BJ (cell line): ENCODE measurements around the gene MPZL3. TPM values are rescaled to one million over a fixed set of nuclear protein-coding genes. Genes with fewer than 3 reads are reported as not detected.

Source experiments
- CTCF ChIA-PET: fragments of 350-600 bp; formaldehyde crosslinking; extraction: SDS; loops from one replicate; lab custom pipeline; 2021; ENCODE audit warnings: antibody characterized with exemption, inconsistent platforms; lab: Yijun Ruan, JAX
- POLR2A ChIA-PET: fragments of 300-600 bp; sonication (Branson Sonifier 250); formaldehyde crosslinking; extraction: SDS; loops from one replicate; lab custom pipeline; 2021; ENCODE audit warnings: antibody characterized with exemption; lab: Charles Lee
- DNase-seq: peaks from one replicate; pipeline ENCODE4 v3.0.0-alpha.2; 2011; ENCODE audit warnings: low read depth
- H3K27me3 ChIP-seq: 2 replicates; pipeline ENCODE4 v1.6.0; 2011; ENCODE audit warnings: low read length; ENCODE audit not compliant: control insufficient read depth, insufficient read depth
- H3K36me3 ChIP-seq: 2 replicates; pipeline ENCODE4 v1.5.1; 2011; ENCODE audit warnings: low read length; ENCODE audit not compliant: control insufficient read depth, insufficient read depth
- H3K4me3 ChIP-seq: 2 replicates; pipeline ENCODE4 v1.5.1; 2011; ENCODE audit warnings: low read depth, mild to moderate bottlenecking, control low read depth, low read length
- polyA plus RNA-seq: library from polyadenylated mRNA; depleted of rRNA; stranded (reverse); fragments of >200 nt; gene quantifications from 2 replicates; pipeline ENCODE4 v1.2.3, GENCODE V29; 2011
- TF ChIP-seq, protein P1 (sequence below): IDR thresholded peaks from 2 replicates; pipeline ENCODE4 v1.5.1; 2011; ENCODE audit warnings: low read depth, mild to moderate bottlenecking, control low read depth, inconsistent platforms, low read length, moderate library complexity; ENCODE audit not compliant: insufficient read depth

The MPZL3 gene
- polyA plus RNA-seq, 1 experiment = 0.39 TPM

DNA sequence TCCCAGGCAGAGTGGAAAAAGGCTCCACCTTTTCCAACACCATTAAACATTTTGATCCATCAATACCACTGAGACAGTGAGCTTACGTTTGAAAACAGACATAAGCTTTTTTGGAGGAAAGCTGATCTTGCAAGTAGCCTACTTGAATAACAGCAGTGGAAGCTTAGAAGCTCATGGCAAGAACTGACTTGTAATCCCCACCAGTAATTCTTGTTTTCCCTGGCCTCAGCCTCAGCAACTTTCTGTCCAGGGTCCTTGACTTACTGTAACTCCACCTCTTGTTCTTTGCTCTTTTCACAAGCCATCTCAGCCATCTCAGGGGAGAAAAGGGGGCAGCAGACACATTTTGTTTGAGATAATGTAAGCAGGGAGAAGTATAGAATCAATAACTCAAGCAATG, 24.3 kb upstream of the MPZL3 start:
- ChIA-PET CTCF (interaction anchor here (1.0 to 1.1 kb wide), 3 partner anchors 11 to 113 kb away, joined by 3 to 6 read pairs (median 3); no protein-coding TSS in a partner anchor), POLR2A (no interaction called here)
- Histone ChIP-seq H3K4me3 (no peak overlapping the region), H3K36me3 (no peaks in the 10 kb centered on the region), H3K27me3 (peaks cover 2% of the 10 kb centered on the region; the same call in 1 of the 2 replicates)
- DNase-seq = no peak
- TF ChIP-seq, protein P1, sequence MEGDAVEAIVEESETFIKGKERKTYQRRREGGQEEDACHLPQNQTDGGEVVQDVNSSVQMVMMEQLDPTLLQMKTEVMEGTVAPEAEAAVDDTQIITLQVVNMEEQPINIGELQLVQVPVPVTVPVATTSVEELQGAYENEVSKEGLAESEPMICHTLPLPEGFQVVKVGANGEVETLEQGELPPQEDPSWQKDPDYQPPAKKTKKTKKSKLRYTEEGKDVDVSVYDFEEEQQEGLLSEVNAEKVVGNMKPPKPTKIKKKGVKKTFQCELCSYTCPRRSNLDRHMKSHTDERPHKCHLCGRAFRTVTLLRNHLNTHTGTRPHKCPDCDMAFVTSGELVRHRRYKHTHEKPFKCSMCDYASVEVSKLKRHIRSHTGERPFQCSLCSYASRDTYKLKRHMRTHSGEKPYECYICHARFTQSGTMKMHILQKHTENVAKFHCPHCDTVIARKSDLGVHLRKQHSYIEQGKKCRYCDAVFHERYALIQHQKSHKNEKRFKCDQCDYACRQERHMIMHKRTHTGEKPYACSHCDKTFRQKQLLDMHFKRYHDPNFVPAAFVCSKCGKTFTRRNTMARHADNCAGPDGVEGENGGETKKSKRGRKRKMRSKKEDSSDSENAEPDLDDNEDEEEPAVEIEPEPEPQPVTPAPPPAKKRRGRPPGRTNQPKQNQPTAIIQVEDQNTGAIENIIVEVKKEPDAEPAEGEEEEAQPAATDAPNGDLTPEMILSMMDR = no peak

DNA sequence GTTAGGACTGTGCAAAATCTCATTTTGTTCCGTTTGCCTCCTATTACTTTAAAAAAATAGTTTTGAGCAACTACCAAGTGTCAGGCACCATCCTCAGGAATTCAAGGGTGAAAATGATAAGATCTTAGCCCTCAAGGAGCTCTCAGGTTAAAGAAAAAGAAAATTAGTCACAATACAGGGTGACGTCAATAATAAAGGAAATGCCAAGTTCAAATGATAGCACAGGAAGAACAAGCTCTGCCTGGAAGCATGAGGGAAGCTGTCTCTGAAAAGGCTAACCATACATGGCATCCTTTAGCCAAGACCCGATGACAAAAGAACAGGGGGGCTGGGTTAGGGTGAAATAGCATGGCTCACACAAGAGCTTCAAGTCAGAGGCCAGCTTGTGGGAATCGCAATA, 23.0 kb upstream of the MPZL3 start:
- no peak overlapping the region for H3K4me3 ChIP-seq
- CTCF ChIA-PET = interaction anchor here (1.0 to 1.1 kb wide), 2 partner anchors 18 to 82 kb away, joined by 3 to 4 read pairs; no protein-coding TSS in a partner anchor
- no peak for DNase-seq
- POLR2A ChIA-PET = no interaction called here
- H3K36me3 ChIP-seq = no peaks in the 10 kb centered on the region
- TF ChIP-seq, protein P1 = no peak
- H3K27me3 ChIP-seq = peaks cover 3% of the 10 kb centered on the region; the same call in 1 of the 2 replicates

DNA sequence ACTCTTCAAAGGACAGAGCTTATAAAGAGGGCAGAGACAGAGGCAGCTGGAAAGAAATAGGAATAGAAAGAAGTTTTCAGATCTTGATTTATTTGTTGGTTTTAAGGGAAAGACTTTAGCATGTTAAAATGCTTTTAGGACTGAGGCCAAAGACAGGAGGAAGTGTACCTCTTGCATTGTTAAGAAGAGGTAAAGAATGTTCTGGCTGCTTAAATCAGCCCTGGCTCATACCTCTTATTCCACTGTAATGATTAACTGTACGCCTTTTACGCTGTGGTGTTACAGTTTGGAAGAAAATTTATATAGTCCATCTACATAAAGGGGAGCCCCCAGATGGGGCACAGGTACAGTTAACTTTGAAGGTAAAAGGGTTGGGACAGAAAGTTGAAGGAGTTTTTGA, 22.0 kb upstream of the MPZL3 start:
- TF ChIP-seq, protein P1 = no peak
- Histone ChIP-seq H3K27me3 (peaks cover 4% of the 10 kb centered on the region; the same call in 1 of the 2 replicates), H3K4me3 (no peak overlapping the region), H3K36me3 (no peaks in the 10 kb centered on the region)
- no peak for DNase-seq
- ChIA-PET POLR2A (no interaction called here), CTCF (interaction anchor here (1.2 kb wide), 1 partner anchor 21 kb away, joined by 3 read pairs; no protein-coding TSS in a partner anchor)

GRCh38 chr11:118272001-118272400, 19.8 kb upstream of the MPZL3 start:
- peaks cover 7% of the 10 kb centered on the region for H3K27me3 ChIP-seq
- CTCF ChIA-PET = no interaction called here

GRCh38 chr11:118267486-118267885, 15.3 kb upstream of the MPZL3 start:
- CTCF ChIA-PET = no interaction called here
- POLR2A ChIA-PET = no interaction called here
- no peaks in the 10 kb centered on the region for H3K36me3 ChIP-seq
- H3K27me3 ChIP-seq = peaks cover 35% of the 10 kb centered on the region
- TF ChIP-seq, protein P1 = no peak
- no peak overlapping the region for H3K4me3 ChIP-seq
- no peak for DNase-seq

More at GRCh38 chr11:118272001-118272400, 19.8 kb upstream of the MPZL3 start:
- Histone ChIP-seq H3K4me3 (no peak overlapping the region), H3K36me3 (no peaks in the 10 kb centered on the region)
- TF ChIP-seq, protein P1 = no peak
- no peak for DNase-seq
- POLR2A ChIA-PET = no interaction called here
